ENCODE data around the gene SEMA5A.

SEMA5A gene

DNA sequence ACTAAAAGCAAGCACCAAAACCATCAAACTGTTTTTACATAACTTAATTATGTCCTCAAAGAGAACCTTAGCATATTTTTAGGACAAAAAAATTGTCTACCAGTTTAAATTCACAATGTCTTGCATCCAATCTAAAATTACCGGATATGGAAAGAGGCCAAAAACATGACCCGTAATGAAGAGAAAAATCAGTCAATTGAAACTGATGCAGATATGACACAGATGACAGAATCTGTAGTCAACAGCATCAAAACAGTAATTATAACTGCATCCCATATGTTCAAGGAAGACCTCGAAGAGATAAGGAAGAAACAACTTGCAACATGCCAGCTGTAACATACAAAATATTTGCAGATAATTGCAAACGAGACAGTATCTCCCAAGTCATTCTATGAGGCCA lies 473.2 kb downstream of the SEMA5A start:
- H3K4me3 ChIP-seq (ENCODE audit: low read length): no peak overlapping the region
- TF ChIP-seq, protein P1, sequence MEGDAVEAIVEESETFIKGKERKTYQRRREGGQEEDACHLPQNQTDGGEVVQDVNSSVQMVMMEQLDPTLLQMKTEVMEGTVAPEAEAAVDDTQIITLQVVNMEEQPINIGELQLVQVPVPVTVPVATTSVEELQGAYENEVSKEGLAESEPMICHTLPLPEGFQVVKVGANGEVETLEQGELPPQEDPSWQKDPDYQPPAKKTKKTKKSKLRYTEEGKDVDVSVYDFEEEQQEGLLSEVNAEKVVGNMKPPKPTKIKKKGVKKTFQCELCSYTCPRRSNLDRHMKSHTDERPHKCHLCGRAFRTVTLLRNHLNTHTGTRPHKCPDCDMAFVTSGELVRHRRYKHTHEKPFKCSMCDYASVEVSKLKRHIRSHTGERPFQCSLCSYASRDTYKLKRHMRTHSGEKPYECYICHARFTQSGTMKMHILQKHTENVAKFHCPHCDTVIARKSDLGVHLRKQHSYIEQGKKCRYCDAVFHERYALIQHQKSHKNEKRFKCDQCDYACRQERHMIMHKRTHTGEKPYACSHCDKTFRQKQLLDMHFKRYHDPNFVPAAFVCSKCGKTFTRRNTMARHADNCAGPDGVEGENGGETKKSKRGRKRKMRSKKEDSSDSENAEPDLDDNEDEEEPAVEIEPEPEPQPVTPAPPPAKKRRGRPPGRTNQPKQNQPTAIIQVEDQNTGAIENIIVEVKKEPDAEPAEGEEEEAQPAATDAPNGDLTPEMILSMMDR (conservative IDR thresholded peaks at IDR 0.05; ENCODE audit: low read length): no peak
- DNase-seq (ENCODE audit: low read depth): no peak

DNA sequence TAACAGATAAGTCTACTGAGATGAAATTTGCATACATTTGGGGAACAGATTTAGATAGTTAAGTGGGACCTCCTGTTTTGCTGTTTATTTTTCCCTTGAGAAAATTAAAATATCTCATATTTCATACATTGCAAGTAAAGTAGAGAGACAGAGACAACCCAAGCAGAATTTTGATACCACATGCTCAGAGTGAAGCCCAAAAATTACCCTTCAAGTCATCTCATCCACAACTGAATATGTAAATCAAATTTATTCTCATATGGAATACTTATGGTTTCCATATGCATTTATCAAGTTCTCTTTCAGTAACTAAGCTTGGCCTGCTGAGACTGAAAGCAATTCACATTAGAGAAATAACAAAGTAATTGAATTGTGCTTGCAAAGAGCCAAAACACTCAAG lies 474.4 kb downstream of the SEMA5A start:
- no peak overlapping the region for H3K4me3 ChIP-seq (ENCODE audit: low read length)
- TF ChIP-seq, protein P1 (conservative IDR thresholded peaks at IDR 0.05; ENCODE audit: low read length): no peak
- no peak for DNase-seq (ENCODE audit: low read depth)

DNA sequence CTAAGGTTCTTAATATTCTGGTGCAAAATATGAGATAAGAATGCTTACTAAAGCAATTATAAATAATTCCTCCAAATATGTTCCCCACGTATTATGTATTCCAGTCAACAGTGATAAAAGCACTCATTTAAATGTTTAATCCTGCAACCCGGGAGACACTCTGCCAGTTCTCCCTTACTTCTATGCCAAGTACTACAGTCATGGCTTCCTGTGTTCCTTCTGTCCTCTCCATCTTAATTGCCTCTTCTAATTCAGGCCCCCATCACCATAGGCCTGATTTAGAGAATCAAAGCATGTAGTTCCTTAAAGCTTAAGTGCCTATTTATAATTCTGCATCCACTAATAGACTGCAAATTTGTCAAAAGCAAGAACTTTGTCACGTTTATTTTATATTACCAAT lies 474.8 kb downstream of the SEMA5A start:
- no peak for DNase-seq (ENCODE audit: low read depth)
- no peak overlapping the region for H3K4me3 ChIP-seq (ENCODE audit: low read length)
- TF ChIP-seq, protein P1 (conservative IDR thresholded peaks at IDR 0.05; ENCODE audit: low read length): no peak

DNA sequence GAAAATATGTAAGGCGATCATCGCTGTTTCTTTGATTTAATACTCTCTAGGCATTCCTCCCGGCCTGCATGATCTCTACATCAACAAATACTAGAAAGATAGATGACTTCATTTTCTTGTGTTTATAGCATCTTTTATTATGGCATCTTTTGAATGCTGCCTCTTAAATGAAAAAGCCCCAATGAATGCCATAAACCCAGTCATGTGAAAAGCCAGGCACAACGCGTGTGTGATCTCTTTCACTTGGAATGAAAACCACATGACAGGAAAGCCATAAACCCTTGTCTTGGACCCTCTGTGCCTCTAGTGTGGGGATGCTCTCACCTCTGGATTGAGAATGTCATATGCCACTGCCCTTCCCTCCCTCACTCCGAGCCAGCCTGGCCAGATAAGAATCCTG lies 476.2 kb downstream of the SEMA5A start:
- TF ChIP-seq, protein P1 (conservative IDR thresholded peaks at IDR 0.05; ENCODE audit: low read length): no peak
- no peak for DNase-seq (ENCODE audit: low read depth)
- no peak overlapping the region for H3K4me3 ChIP-seq (ENCODE audit: low read length)

DNA sequence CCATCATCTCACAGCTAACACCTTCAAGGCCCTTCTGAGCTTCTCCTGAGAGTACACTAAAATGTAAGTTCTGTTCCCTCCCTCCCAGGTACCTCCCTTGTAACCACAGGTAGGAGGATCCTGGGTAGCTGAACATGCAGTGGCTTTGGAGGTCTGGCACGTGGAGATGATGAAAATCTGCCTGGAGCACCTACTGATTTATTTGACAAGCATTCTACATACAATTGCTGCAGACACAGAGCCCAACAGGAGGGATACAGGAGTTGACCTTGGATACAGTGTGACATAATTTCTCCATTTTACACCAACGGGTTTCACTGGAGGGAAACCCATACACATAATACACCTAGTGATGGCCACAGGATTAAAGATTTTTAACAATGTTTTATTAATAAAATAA lies 478.7 kb downstream of the SEMA5A start:
- no peak overlapping the region for H3K4me3 ChIP-seq (ENCODE audit: low read length)
- no peak for DNase-seq (ENCODE audit: low read depth)
- TF ChIP-seq, protein P1 (conservative IDR thresholded peaks at IDR 0.05; ENCODE audit: low read length): no peak

DNA sequence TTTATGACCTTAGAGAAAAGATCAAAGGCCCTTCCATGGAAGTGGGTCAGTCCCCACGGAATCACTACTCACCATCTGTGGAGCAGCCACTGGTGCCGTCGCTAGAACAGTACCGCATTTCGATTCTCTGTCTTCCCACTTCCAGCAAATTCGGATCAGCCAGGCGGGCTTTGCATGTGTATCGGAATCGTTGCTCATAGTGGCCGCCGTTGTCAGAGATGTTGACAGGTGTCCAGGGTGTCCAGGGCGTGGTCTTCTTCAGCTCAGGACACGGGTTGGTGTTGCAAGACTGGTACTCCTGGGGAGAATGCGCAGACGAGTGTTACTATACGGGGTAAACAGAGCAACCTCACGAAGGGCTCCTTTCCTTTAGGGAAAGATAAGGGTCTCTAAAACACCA lies 479.5 kb downstream of the SEMA5A start:
- DNase-seq (ENCODE audit: low read depth): no peak
- TF ChIP-seq, protein P1 (conservative IDR thresholded peaks at IDR 0.05; ENCODE audit: low read length): no peak
- no peak overlapping the region for H3K4me3 ChIP-seq (ENCODE audit: low read length)

- no peak overlapping the region for H3K4me3 ChIP-seq (ENCODE audit: low read length)
- TF ChIP-seq, protein P1 (conservative IDR thresholded peaks at IDR 0.05; ENCODE audit: low read length): no peak
Observed at GRCh38 chr5:9063615-9064245, 482.1 kb downstream of the SEMA5A start.

More at GRCh38 chr5:9063615-9064245, 482.1 kb downstream of the SEMA5A start:
- DNase-seq (ENCODE audit: low read depth): peak; percentile 74
